HG02798 (cell line): ENCODE data around the gene SHISA6.

Experiments used
- ATAC-seq: cut with Tn5 transposase; IDR thresholded peaks from one replicate; pipeline ENCODE4 v1.9.1; 2021; ENCODE audit warnings: mild to moderate bottlenecking; ENCODE audit not compliant: unreplicated experiment, poor library complexity

The SHISA6 gene

GRCh38 chr17:11418342-11418741, 177.3 kb downstream of the SHISA6 start:
- ATAC-seq: no peak

- no peak for ATAC-seq
Observed at GRCh38 chr17:11430751-11431150, 189.7 kb downstream of the SHISA6 start.

GRCh38 chr17:11438673-11439072, 197.7 kb downstream of the SHISA6 start:
- no peak for ATAC-seq

- ATAC-seq: no peak
Observed at GRCh38 chr17:11441004-11441403, 200.0 kb downstream of the SHISA6 start.

- ATAC-seq: no peak
Observed at GRCh38 chr17:11446316-11446715, 205.3 kb downstream of the SHISA6 start.

GRCh38 chr17:11454096-11454495, 213.1 kb downstream of the SHISA6 start:
- ATAC-seq: no peak

- no peak for ATAC-seq
Observed at GRCh38 chr17:11458279-11458678, 217.3 kb downstream of the SHISA6 start.

GRCh38 chr17:11459861-11460331, 218.9 kb downstream of the SHISA6 start:
- no peak for ATAC-seq

- ATAC-seq: no peak
Observed at GRCh38 chr17:11461993-11462548, 221.1 kb downstream of the SHISA6 start.

- ATAC-seq: no peak
Observed at GRCh38 chr17:11467639-11468038, 226.6 kb downstream of the SHISA6 start.

- no peak for ATAC-seq
Observed at GRCh38 chr17:11485336-11486100, 244.5 kb downstream of the SHISA6 start.

GRCh38 chr17:11486101-11486867, 245.3 kb downstream of the SHISA6 start:
- ATAC-seq: no peak

GRCh38 chr17:11486868-11487310, 245.9 kb downstream of the SHISA6 start:
- ATAC-seq: no peak

GRCh38 chr17:11487469-11487868, 246.5 kb downstream of the SHISA6 start:
- ATAC-seq: no peak

GRCh38 chr17:11488407-11488806, 247.4 kb downstream of the SHISA6 start:
- ATAC-seq: no peak

GRCh38 chr17:11490171-11490755, 249.2 kb downstream of the SHISA6 start:
- no peak for ATAC-seq

GRCh38 chr17:11492511-11492910, 251.5 kb downstream of the SHISA6 start:
- no peak for ATAC-seq

- ATAC-seq: no peak
Observed at GRCh38 chr17:11493936-11494335, 252.9 kb downstream of the SHISA6 start.

- no peak for ATAC-seq
Observed at GRCh38 chr17:11495613-11496012, 254.6 kb downstream of the SHISA6 start.

GRCh38 chr17:11499881-11500280, 258.9 kb downstream of the SHISA6 start:
- no peak for ATAC-seq
